PC-3 (cell line): ENCODE measurements around the gene MFSD6L. TPM values are rescaled to one million over a fixed set of nuclear protein-coding genes. Genes with fewer than 3 reads are reported as not detected.

Experiments
- ATAC-seq: fragments of 200-7000 bp; cut with Tn5 transposase; 2 replicates; pipeline ENCODE4 v1.9.1; 2020; ENCODE audit warnings: mild to moderate bottlenecking, moderate library complexity
- BruUV-seq: library from RNA; stranded (reverse); fragments of 400-500 nt; replicated peaks from 2 replicates; lab custom pipeline; 2021; lab: Mats Ljungman, UMichigan
- CTCF ChIA-PET: fragments of 300-600 bp; sonication (Branson Sonifier 250); formaldehyde crosslinking; loops from one replicate; lab custom pipeline; 2022; ENCODE audit warnings: antibody characterized with exemption; lab: Charles Lee
- POLR2A ChIA-PET: fragments of 300-600 bp; sonication (Branson Sonifier 250); formaldehyde crosslinking; loops from one replicate; lab custom pipeline; 2022; ENCODE audit warnings: antibody characterized with exemption; ENCODE audit not compliant: unreplicated experiment; lab: Charles Lee
- DNase-seq: peaks from one replicate; pipeline ENCODE4 v3.0.0-alpha.2; 2015
- H2AFZ ChIP-seq: fragments of 300-600 bp; sonication (generic); 2 replicates; pipeline ENCODE4 v1.6.0; 2016; ENCODE audit warnings: antibody characterized with exemption, low read length
- H3F3A ChIP-seq: fragments of 300-600 bp; sonication (generic); one replicate; pipeline ENCODE4 v1.6.0; 2017; ENCODE audit warnings: antibody characterized with exemption, low read length, control low read depth, mild to moderate bottlenecking; ENCODE audit not compliant: unreplicated experiment
- H3K27ac ChIP-seq: fragments of 300-600 bp; sonication (generic); 2 replicates; pipeline ENCODE4 v1.5.1; 2016; ENCODE audit warnings: mild to moderate bottlenecking, low read length
- H3K27me3 ChIP-seq: fragments of 300-600 bp; sonication (generic); 2 replicates; pipeline ENCODE4 v1.6.1; 2016; ENCODE audit warnings: low read length, mixed read lengths
- H3K36me3 ChIP-seq: fragments of 300-600 bp; sonication (generic); 2 replicates; pipeline ENCODE4 v1.6.1; 2016; ENCODE audit warnings: low read depth, mixed run types, low read length, mixed read lengths
- H3K4me1 ChIP-seq: fragments of 300-600 bp; sonication (generic); 2 replicates; pipeline ENCODE4 v1.5.1; 2016; ENCODE audit warnings: low read length; ENCODE audit not compliant: insufficient read depth
- H3K4me2 ChIP-seq: fragments of 300-600 bp; sonication (generic); 2 replicates; pipeline ENCODE4 v1.6.0; 2016; ENCODE audit warnings: low read length
- H3K4me3 ChIP-seq: fragments of 300-600 bp; sonication (generic); 2 replicates; pipeline ENCODE4 v1.5.1; 2016; ENCODE audit warnings: mild to moderate bottlenecking, low read length, mixed read lengths
- H3K79me2 ChIP-seq: fragments of 300-600 bp; sonication (generic); 2 replicates; pipeline ENCODE4 v1.6.1; 2017; ENCODE audit warnings: low read length, mixed read lengths
- H3K9ac ChIP-seq: fragments of 300-600 bp; sonication (generic); 2 replicates; pipeline ENCODE4 v1.6.0; 2016; ENCODE audit warnings: mild to moderate bottlenecking, low read length
- H3K9me2 ChIP-seq: fragments of 300-600 bp; sonication (generic); replicated peaks from 2 replicates; pipeline ENCODE4 v1.6.1; 2016; ENCODE audit warnings: mixed run types, low read length, mixed read lengths
- H3K9me3 ChIP-seq: fragments of 300-600 bp; sonication (generic); 2 replicates; pipeline ENCODE4 v1.6.1; 2016; ENCODE audit warnings: low read length, mixed read lengths
- H4K20me1 ChIP-seq: fragments of 300-600 bp; sonication (generic); 2 replicates; pipeline ENCODE4 v1.6.1; 2016; ENCODE audit warnings: low read length, mixed read lengths
- EZH2 ChIP-seq: fragments of 300-600 bp; sonication (generic); IDR thresholded peaks from one replicate; pipeline ENCODE4 v1.6.1; 2017; ENCODE audit warnings: antibody characterized with exemption, mild to moderate bottlenecking, low read length; ENCODE audit not compliant: unreplicated experiment
- EZH2phosphoT487 ChIP-seq: fragments of 300-600 bp; sonication (generic); IDR thresholded peaks from 2 replicates; pipeline ENCODE4 v1.6.1; 2018; ENCODE audit warnings: mild to moderate bottlenecking, antibody characterized with exemption, low read length, borderline replicate concordance
- intact Hi-C: fragments of 100-400 bp; cut with micrococcal nuclease; formaldehyde crosslinking; loops from 2 replicates; pipeline ENCODE4 v1.9.0; 2023
- total RNA-seq: library from RNA; depleted of rRNA; stranded (reverse); fragments of >200 nt; gene quantifications from 2 replicates; pipeline ENCODE4 v1.2.3, GENCODE V29; 2014
- TF ChIP-seq, protein P1 (sequence below): fragments of 300-600 bp; sonication (generic); conservative IDR thresholded peaks from 2 replicates; pipeline ENCODE4 v1.5.1; 2017; ENCODE audit warnings: antibody characterized with exemption, low read depth, mild to moderate bottlenecking, low read length

The MFSD6L gene
- total RNA-seq, 1 experiment from 2014 or later, result 0.07 TPM

DNA sequence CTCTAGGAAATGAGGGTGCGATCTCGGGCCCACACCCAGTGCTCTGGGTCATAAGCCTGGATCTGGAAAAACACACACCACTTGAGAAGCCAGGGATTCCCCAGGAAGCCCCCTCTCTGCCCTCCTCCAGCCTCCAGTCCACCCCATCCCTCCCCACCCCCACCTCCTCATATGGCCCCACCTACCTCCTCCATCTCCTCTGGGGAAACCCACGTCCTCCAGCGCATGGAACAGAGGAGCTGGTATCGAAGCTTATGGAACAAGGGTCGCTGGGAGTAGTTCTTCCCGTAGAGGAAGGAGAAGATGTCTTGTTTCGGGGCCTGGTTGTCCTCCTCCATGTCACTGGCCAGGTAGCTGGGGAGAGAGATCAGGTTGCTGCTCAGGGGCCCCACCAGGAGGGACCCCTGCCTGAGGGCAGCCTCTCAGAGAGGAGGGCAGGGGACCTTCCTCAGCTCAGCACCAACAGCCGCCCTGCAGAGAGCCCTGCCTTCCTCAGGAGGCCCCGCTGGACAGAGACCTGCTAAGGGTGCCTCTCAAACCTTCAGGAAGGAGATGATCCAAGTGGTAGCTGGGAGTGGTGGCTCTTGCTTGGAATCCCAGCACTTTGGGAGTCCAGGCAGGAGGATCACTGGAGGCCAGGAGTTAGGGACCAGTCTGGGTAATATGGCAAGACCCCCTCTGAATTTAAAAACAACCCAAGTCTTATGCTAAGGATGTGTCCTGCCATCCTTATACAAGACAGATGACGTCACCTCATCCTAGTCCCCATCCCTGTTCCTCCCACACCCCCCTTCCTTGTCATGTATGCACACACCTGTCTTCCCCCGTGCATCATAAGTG lies 45.8 kb downstream of the MFSD6L start:
- CTCF ChIA-PET, result no interaction called here

DNA sequence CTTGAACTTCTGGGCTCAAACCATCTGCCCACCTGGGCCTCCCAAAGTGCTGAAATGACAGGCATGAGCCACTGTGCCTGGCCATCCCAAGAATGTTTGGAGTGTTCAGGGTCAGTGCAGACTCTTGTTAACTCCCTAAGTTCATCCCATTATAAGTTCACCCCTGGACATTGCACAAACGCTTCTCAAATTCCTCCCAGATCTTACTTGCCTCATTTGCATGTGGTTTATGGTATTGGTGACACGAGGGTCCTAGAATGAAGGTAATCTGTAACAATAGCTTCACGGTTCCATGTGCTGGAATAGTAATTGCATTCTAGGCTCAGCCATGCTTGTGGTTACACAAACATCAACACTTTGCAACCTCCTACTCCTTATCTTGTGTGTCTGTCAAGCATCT lies 49.5 kb downstream of the MFSD6L start:
- Histone ChIP-seq H3K36me3 (no peaks in the 10 kb centered on the region), H3K4me2 (no peak overlapping the region), H2AFZ (no peak overlapping the region), H3K27ac (no peak overlapping the region), H3F3A (no peaks in the 10 kb centered on the region), H3K9ac (no peak overlapping the region), H3K4me3 (no peak overlapping the region), H3K4me1 (no peaks in the 10 kb centered on the region), H4K20me1 (no peaks in the 10 kb centered on the region), H3K9me3 (no peaks in the 10 kb centered on the region), H3K27me3 (no peaks in the 10 kb centered on the region), H3K9me2 (no peaks in the 10 kb centered on the region), H3K79me2 (no peaks in the 10 kb centered on the region)
- no TSS peak for BruUV-seq
- POLR2A ChIA-PET, result no interaction called here
- TF ChIP-seq, protein P1, sequence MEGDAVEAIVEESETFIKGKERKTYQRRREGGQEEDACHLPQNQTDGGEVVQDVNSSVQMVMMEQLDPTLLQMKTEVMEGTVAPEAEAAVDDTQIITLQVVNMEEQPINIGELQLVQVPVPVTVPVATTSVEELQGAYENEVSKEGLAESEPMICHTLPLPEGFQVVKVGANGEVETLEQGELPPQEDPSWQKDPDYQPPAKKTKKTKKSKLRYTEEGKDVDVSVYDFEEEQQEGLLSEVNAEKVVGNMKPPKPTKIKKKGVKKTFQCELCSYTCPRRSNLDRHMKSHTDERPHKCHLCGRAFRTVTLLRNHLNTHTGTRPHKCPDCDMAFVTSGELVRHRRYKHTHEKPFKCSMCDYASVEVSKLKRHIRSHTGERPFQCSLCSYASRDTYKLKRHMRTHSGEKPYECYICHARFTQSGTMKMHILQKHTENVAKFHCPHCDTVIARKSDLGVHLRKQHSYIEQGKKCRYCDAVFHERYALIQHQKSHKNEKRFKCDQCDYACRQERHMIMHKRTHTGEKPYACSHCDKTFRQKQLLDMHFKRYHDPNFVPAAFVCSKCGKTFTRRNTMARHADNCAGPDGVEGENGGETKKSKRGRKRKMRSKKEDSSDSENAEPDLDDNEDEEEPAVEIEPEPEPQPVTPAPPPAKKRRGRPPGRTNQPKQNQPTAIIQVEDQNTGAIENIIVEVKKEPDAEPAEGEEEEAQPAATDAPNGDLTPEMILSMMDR, result no peak
- TF ChIP-seq EZH2phosphoT487 (no peak), EZH2 (no peak)
- no peak for DNase-seq
- CTCF ChIA-PET, result no interaction called here
- intact Hi-C loops, result no loop called here
- no peak for ATAC-seq

More for the DNA sequence above, 45.8 kb downstream of the MFSD6L start:
- Histone ChIP-seq H3K4me2 (no peak overlapping the region), H4K20me1 (no peaks in the 10 kb centered on the region), H3K9ac (no peak overlapping the region), H3K79me2 (no peaks in the 10 kb centered on the region), H3K9me3 (no peaks in the 10 kb centered on the region), H3F3A (no peaks in the 10 kb centered on the region), H3K9me2 (no peaks in the 10 kb centered on the region), H3K4me1 (no peaks in the 10 kb centered on the region), H3K36me3 (no peaks in the 10 kb centered on the region), H3K4me3 (no peak overlapping the region), H3K27me3 (peaks cover 18% of the 10 kb centered on the region), H2AFZ (no peak overlapping the region), H3K27ac (no peak overlapping the region)
- no peak for ATAC-seq
- no peak for TF ChIP-seq EZH2phosphoT487
- TF ChIP-seq EZH2, result no peak
- TF ChIP-seq, protein P1, result no peak
- no peak for DNase-seq
- intact Hi-C loops, result no loop called here
- POLR2A ChIA-PET, result no interaction called here
- BruUV-seq, result no TSS peak

DNA sequence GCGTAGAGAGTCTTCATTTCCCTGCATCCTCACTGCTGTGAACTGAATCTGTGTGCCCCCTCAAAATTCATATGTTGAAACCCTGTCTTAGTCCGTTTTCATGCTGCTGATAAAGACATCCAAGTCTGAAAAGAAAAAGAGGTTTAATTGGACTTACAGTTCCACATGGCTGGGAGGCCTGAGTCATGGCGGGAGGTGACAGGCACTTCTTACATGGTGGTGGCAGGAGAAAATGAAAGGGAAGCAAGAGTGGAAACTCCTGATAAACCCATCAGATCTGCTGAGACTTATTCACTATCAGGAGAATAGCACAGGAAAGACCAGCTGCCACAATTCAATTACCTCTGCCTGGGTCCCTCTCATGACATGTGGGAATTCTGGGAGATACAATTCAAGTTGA lies 51.4 kb downstream of the MFSD6L start:
- Histone ChIP-seq H3K4me3 (no peak overlapping the region), H3K27me3 (no peaks in the 10 kb centered on the region), H3K9me3 (no peaks in the 10 kb centered on the region), H3K79me2 (no peaks in the 10 kb centered on the region), H3F3A (no peaks in the 10 kb centered on the region), H3K9ac (no peak overlapping the region), H2AFZ (no peak overlapping the region), H3K4me2 (no peak overlapping the region), H3K4me1 (no peaks in the 10 kb centered on the region), H3K9me2 (no peaks in the 10 kb centered on the region), H3K27ac (no peak overlapping the region), H4K20me1 (no peaks in the 10 kb centered on the region), H3K36me3 (no peaks in the 10 kb centered on the region)
- CTCF ChIA-PET, result no interaction called here
- no peak for DNase-seq
- TF ChIP-seq EZH2phosphoT487, result no peak
- TF ChIP-seq EZH2, result no peak
- TF ChIP-seq, protein P1, result no peak
- BruUV-seq, result no TSS peak
- ATAC-seq, result no peak
- POLR2A ChIA-PET, result no interaction called here
- intact Hi-C loops, result loop anchor here (2.0 kb wide), 1 partner anchor 337 kb away; no protein-coding TSS in a partner anchor
